Measurements from ENCODE around the gene PCNX3.
A peak's percentile ranks its signal among the peaks of the same experiment; 100 is the strongest.

The PCNX3 gene

GRCh38 chr11:65615229-65615949 is at the start of gene PCNX3:
Gene PCNX3, plus strand, starts transcription at chr11:65615776. Its CDS starts 536 bp downstream, at chr11:65616312.
- peak; percentile 100 for DNase-seq (ENCODE audit: low spot score)

GRCh38 chr11:65569164-65569972 is 46.2 kb upstream of the PCNX3 start:
- DNase-seq (ENCODE audit: low spot score): no peak

- peak; percentile 95 for DNase-seq (ENCODE audit: low spot score)
Measured at GRCh38 chr11:65569973-65570918, 45.3 kb upstream of the PCNX3 start, which contains the start of gene ZNRD2. Gene ZNRD2, plus strand, starts transcription at chr11:65570477. Its CDS starts 15 bp downstream, at chr11:65570492.

- DNase-seq (ENCODE audit: low spot score): no peak
Measured at GRCh38 chr11:65571420-65571819, 44.2 kb upstream of the PCNX3 start.

GRCh38 chr11:65571940-65572339 is 43.6 kb upstream of the PCNX3 start:
- DNase-seq (ENCODE audit: low spot score): no peak

GRCh38 chr11:65572356-65573051 is 43.1 kb upstream of the PCNX3 start, which contains the start of gene FAM89B:
Gene FAM89B, plus strand, starts transcription at chr11:65572538. Its CDS starts 132 bp downstream, at chr11:65572670.
- peak; percentile 78 for DNase-seq (ENCODE audit: low spot score)

- no peak for DNase-seq (ENCODE audit: low spot score)
Measured at GRCh38 chr11:65573391-65574079, 42.0 kb upstream of the PCNX3 start.

GRCh38 chr11:65574109-65574810 is 41.3 kb upstream of the PCNX3 start:
- DNase-seq (ENCODE audit: low spot score): peak; percentile 93

- DNase-seq (ENCODE audit: low spot score): peak; percentile 47
Measured at GRCh38 chr11:65574811-65575567, 40.6 kb upstream of the PCNX3 start.

- peak; percentile 88 for DNase-seq (ENCODE audit: low spot score)
Measured at GRCh38 chr11:65575568-65576231, 39.9 kb upstream of the PCNX3 start, which contains the start of gene EHBP1L1. Gene EHBP1L1, plus strand, starts transcription at chr11:65576053. Its CDS starts 250 bp downstream, at chr11:65576303.

GRCh38 chr11:65576232-65576866 is 39.2 kb upstream of the PCNX3 start:
- no peak for DNase-seq (ENCODE audit: low spot score)

- peak; percentile 69 for DNase-seq (ENCODE audit: low spot score)
Measured at GRCh38 chr11:65576867-65577755, 38.5 kb upstream of the PCNX3 start.

- no peak for DNase-seq (ENCODE audit: low spot score)
Measured at GRCh38 chr11:65577756-65578109, 37.8 kb upstream of the PCNX3 start.

- no peak for DNase-seq (ENCODE audit: low spot score)
Measured at GRCh38 chr11:65578134-65578533, 37.4 kb upstream of the PCNX3 start.

GRCh38 chr11:65578667-65579066 is 36.9 kb upstream of the PCNX3 start:
- no peak for DNase-seq (ENCODE audit: low spot score)

- no peak for DNase-seq (ENCODE audit: low spot score)
Measured at GRCh38 chr11:65579291-65579690, 36.3 kb upstream of the PCNX3 start.
